Measurements from ENCODE around the gene ACD.

DNA sequence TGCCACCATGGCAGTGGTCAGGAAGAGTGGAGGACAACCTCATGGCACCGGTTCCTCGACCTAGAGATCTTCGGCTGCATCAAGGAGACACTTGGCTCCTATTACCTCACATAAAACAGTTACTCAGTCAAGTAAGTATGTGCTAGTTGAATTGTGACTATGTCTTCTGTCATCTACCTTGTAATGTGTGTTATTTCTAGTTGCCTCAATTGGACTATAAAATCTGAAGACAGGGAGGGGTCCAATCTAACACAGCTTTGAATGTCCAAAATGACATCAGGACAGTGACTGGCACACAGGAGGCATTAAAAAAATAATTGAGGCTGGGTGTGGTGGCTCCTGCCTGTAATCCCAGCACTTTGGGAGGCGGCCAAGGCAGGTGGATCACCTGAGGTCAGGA, 23.7 kb upstream of the ACD start:
- TF ChIP-seq POLR2A (IDR thresholded peaks at IDR 0.05; ENCODE audit: low read depth, low read length) (no peak), TAF1 (IDR thresholded peaks at IDR 0.05; ENCODE audit: low read depth, low read length) (no peak), POLR2AphosphoS5 (IDR thresholded peaks at IDR 0.05; ENCODE audit: low read depth, low read length) (no peak)
